Stimulated activated naive B cell treated with anti-CD40 and anti-IgM and Interleukin-4, amounts not matched to agents 10 μg/mL and 1 μg/mL and 100 μg/mL, for 72 hours (primary cell): ENCODE data around the gene KRT83.

Source experiments
- ATAC-seq, 2 donors: fragments of 150-1000 bp; cut with Tn5 transposase; replicated peaks; 2 replicates each; pipeline ENCODE4 v1.10.0; 2021; ENCODE audit warnings: moderate library complexity in 1 of 2
- DNase-seq: peaks from one replicate; pipeline ENCODE4 v3.0.0; 2021
- H3K27ac Mint-ChIP-seq: one replicate; pipeline ENCODE4 v1.8.0; 2022; ENCODE audit warnings: mild to moderate bottlenecking, mixed read lengths
- H3K27me3 Mint-ChIP-seq, 2 donors: one replicate each; pipeline ENCODE4 v1.8.0; 2022; ENCODE audit warnings: mixed read lengths in 2 of 2
- H3K36me3 Mint-ChIP-seq, 2 donors: one replicate each; pipeline ENCODE4 v1.8.0; 2022; ENCODE audit warnings: mixed read lengths in 2 of 2, mild to moderate bottlenecking in 1 of 2
- H3K4me1 Mint-ChIP-seq, 2 donors: one replicate each; pipeline ENCODE4 v1.8.0; 2022; ENCODE audit warnings: mixed read lengths in 2 of 2, mild to moderate bottlenecking in 1 of 2
- H3K4me3 Mint-ChIP-seq, 2 donors: one replicate each; pipeline ENCODE4 v1.8.0; 2022; ENCODE audit warnings: mild to moderate bottlenecking in 2 of 2, mixed read lengths in 2 of 2, moderate library complexity in 1 of 2
- H3K9me3 Mint-ChIP-seq, 2 donors: one replicate each; pipeline ENCODE4 v1.8.0; 2022; ENCODE audit warnings: mixed read lengths in 2 of 2, mild to moderate bottlenecking in 1 of 2

The KRT83 gene

DNA sequence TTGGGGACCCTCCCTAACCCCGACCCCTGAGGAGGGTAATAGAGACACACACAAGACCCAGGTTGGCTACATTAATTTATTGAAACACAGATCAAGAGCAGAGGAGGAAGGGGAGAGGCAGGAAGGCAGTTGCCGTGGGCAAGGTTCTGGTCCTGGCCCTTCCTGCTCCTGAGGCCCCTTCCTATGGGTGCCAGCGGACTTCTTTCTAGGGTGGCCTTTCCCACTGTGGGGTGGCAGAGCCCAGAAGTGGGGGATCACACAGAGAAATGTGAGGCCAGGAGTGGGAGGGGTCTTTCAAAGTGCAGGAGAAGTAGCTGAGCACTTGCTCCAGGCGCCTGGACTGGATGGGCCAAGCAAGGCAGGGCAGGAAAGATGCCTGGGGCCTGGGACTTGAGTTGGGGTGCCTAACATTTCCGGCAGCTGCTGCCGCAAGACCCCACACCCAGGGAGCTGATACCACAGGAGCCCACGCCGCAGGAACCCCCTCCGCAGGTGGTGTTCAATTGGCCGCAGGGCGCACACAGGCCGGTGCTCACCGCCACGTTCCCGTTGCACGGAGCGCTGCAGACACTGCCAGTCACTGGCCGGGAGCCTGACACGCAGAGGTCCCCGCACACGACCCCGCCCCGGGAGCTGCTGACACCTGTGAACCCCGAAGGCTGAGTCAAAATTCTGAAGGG is 35.2 kb downstream of the KRT83 start:
- Mint-ChIP-seq H3K27ac (no peak overlapping the region), H3K27me3 (peaks cover 14 to 19% of the 10 kb centered on the region in 2 donors), H3K36me3 (no peaks in the 10 kb centered on the region), H3K4me3 (no peak overlapping the region), H3K9me3 (no peaks in the 10 kb centered on the region), H3K4me1 (peaks cover 4 to 10% of the 10 kb centered on the region in 2 donors)
- ATAC-seq, result no peak
- no peak for DNase-seq

- ATAC-seq (no peak), DNase-seq (no peak)
- Mint-ChIP-seq H3K9me3 (no peaks in the 10 kb centered on the region), H3K27ac (no peak overlapping the region), H3K4me1 (peaks cover 4 to 10% of the 10 kb centered on the region in 2 donors), H3K27me3 (peaks cover 16 to 21% of the 10 kb centered on the region in 2 donors), H3K36me3 (no peaks in the 10 kb centered on the region), H3K4me3 (no peak overlapping the region)
These were observed 35.9 kb downstream of the KRT83 start for GRCh38 chr12:52285172-52285745.

GRCh38 chr12:52284562-52285171 is 36.5 kb downstream of the KRT83 start:
- Mint-ChIP-seq H3K27ac (no peak overlapping the region), H3K4me3 (no peak overlapping the region), H3K27me3 (peaks cover 22 to 27% of the 10 kb centered on the region in 2 donors), H3K9me3 (no peaks in the 10 kb centered on the region), H3K4me1 (peaks cover 4 to 10% of the 10 kb centered on the region in 2 donors), H3K36me3 (no peaks in the 10 kb centered on the region)
- ATAC-seq (no peak), DNase-seq (no peak)

GRCh38 chr12:52280796-52281560 is 40.2 kb downstream of the KRT83 start:
- no peak for ATAC-seq
- no peak overlapping the region for H3K4me3 Mint-ChIP-seq
- DNase-seq, result no peak
- H3K4me1 Mint-ChIP-seq, result peaks cover 7 to 12% of the 10 kb centered on the region in 2 donors
- no peaks in the 10 kb centered on the region for H3K36me3 Mint-ChIP-seq
- no peak overlapping the region for H3K27ac Mint-ChIP-seq
- H3K27me3 Mint-ChIP-seq, result peaks cover 42 to 47% of the 10 kb centered on the region in 2 donors
- no peaks in the 10 kb centered on the region for H3K9me3 Mint-ChIP-seq

DNA sequence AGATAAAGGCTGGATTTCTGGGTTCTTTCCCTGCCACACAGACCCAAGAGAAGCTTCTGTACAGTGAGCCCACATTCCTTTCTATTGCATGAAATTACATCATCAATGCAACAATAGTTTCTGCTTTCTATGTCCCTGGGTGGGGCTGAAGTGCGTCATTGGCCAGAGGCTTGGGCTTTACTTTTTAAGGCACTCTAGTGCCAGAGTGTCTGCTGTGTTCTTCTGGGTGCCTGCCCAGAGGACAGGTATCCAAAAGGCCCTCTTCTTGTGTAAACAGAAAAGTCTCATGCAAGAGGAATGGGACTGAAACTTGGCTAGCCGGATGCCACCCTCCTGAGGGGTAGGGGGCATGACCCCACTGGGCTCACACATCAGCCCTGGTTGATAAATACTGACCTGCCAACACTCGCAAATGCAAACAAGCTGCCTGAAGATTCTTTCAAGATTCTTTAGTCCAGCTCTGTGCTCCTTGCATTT is 40.8 kb downstream of the KRT83 start:
- Mint-ChIP-seq H3K4me3 (no peak overlapping the region), H3K27me3 (peaks cover 46 to 47% of the 10 kb centered on the region in 2 donors), H3K36me3 (no peaks in the 10 kb centered on the region), H3K4me1 (peaks cover 7 to 12% of the 10 kb centered on the region in 2 donors), H3K9me3 (no peaks in the 10 kb centered on the region), H3K27ac (no peak overlapping the region)
- DNase-seq, result no peak
- ATAC-seq, result no peak

GRCh38 chr12:52279422-52280318 is 41.5 kb downstream of the KRT83 start:
- peaks cover 50 to 51% of the 10 kb centered on the region in 2 donors for H3K27me3 Mint-ChIP-seq
- peaks cover 7 to 12% of the 10 kb centered on the region in 2 donors for H3K4me1 Mint-ChIP-seq
- H3K9me3 Mint-ChIP-seq, result no peaks in the 10 kb centered on the region
- DNase-seq (no peak), ATAC-seq (no peak)
- H3K36me3 Mint-ChIP-seq, result no peaks in the 10 kb centered on the region
- no peak overlapping the region for H3K27ac Mint-ChIP-seq
- no peak overlapping the region for H3K4me3 Mint-ChIP-seq

DNA sequence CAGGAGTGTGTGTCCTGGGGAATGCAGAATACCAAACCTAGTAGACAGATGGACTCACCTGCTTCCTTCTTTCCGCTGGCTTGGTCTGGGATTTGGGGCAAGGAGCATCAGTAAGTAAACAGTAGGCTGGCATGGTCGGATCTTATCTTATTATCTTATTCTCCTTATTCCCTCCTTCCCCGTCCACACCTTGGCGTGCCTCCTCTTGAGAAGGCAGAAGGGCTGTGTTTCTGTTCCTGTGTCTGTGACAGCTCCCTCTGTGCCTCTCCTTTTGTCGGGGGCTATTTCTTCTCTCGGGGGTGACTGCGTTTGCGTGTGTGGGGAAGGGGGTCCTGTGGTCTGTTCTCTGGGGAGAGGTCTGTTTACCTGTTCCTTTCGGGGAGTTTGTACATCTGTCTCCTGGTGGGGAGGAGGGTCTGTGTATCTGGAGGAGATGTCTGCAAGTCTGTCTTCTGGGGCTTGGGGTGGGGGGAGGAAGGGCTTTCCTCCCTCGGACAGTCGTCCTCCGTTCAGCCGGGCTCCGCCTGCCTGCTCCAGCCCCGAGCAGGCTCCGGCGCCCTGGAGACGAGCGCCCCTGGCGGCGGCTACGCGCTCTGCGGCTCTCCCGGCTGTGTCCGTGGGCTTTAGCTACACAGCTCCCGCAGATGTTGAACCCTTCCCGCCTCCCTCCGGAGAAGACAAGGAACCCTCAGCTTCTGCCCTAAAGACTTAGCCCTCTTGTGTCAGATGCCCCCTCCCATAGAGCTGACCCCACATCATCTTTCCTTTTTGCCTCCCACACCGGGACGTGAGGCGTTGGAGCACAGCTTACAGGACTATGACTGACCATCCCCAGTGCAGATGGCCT is 42.4 kb downstream of the KRT83 start:
- no peaks in the 10 kb centered on the region for H3K36me3 Mint-ChIP-seq
- ATAC-seq, result peak; percentile 93 to 98
- H3K9me3 Mint-ChIP-seq, result no peaks in the 10 kb centered on the region
- peaks cover 7 to 12% of the 10 kb centered on the region in 2 donors for H3K4me1 Mint-ChIP-seq
- H3K27ac Mint-ChIP-seq, result no peak overlapping the region
- H3K4me3 Mint-ChIP-seq, result peak overlapping the region in 1 of 2 donors; percentile 12
- peak; percentile 58 for DNase-seq
- peaks cover 55 to 58% of the 10 kb centered on the region in 2 donors for H3K27me3 Mint-ChIP-seq

GRCh38 chr12:52277486-52278245 is 43.5 kb downstream of the KRT83 start:
- no peak overlapping the region for H3K27ac Mint-ChIP-seq
- no peaks in the 10 kb centered on the region for H3K36me3 Mint-ChIP-seq
- peaks cover 7 to 12% of the 10 kb centered on the region in 2 donors for H3K4me1 Mint-ChIP-seq
- H3K27me3 Mint-ChIP-seq, result peaks cover 50 to 55% of the 10 kb centered on the region in 2 donors
- ATAC-seq (no peak), DNase-seq (no peak)
- H3K9me3 Mint-ChIP-seq, result no peaks in the 10 kb centered on the region
- no peak overlapping the region for H3K4me3 Mint-ChIP-seq

- DNase-seq, result no peak
- Mint-ChIP-seq H3K9me3 (no peaks in the 10 kb centered on the region), H3K27me3 (peaks cover 53 to 57% of the 10 kb centered on the region in 2 donors), H3K27ac (no peak overlapping the region), H3K36me3 (no peaks in the 10 kb centered on the region), H3K4me3 (no peak overlapping the region), H3K4me1 (peaks cover 7 to 12% of the 10 kb centered on the region in 2 donors)
- ATAC-seq, result no peak
These were observed 45.5 kb downstream of the KRT83 start for GRCh38 chr12:52275686-52276085.

DNA sequence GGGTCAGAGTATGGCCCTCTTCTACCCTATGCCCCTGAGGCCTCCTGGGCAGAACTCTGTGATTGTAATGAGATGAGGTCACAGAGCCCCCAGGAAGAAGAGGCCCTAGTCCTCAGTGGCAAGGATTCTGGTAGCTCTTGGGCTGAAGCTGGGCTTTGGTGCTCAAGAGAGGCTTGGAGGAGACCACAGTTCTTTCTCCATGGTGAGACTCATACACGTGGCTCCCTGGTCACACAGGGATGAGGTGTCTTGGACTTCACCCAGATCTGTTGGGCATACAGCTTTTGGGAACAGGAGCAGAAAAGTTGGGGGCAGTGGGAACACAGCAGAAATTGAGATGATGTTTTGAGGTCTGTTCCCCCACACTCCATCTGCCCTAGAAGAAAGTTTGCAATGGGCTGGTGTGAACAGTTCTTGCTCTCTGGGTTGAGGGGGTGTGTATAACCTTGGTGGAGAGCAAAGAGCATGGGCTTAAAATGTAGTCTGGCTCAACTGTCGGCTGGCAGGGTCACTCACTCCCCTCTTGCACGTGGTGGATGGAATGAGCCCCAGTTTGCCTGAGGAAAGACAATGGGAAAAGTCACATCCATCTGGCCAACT is 46.6 kb downstream of the KRT83 start, which contains the start of gene KRT86:
TSS of gene KRT86 (plus strand) at position 125 of the 600 bp plus-strand sequence. CDS start 27,272 bp downstream, outside the sequence.
- Mint-ChIP-seq H3K36me3 (no peaks in the 10 kb centered on the region), H3K4me3 (no peak within 1 kb of the TSS), H3K4me1 (peaks cover 7 to 12% of the 10 kb centered on the region in 2 donors), H3K9me3 (no peaks in the 10 kb centered on the region), H3K27me3 (peaks cover 49 to 56% of the 10 kb centered on the region in 2 donors), H3K27ac (no peak within 1 kb of the TSS)
- ATAC-seq (no peak), DNase-seq (no peak)

GRCh38 chr12:52271158-52271557 is 50.0 kb downstream of the KRT83 start:
- DNase-seq, result no peak
- no peaks in the 10 kb centered on the region for H3K36me3 Mint-ChIP-seq
- no peaks in the 10 kb centered on the region for H3K4me1 Mint-ChIP-seq
- H3K27me3 Mint-ChIP-seq, result peaks cover 29 to 37% of the 10 kb centered on the region in 2 donors
- H3K9me3 Mint-ChIP-seq, result no peaks in the 10 kb centered on the region
- no peak for ATAC-seq
- H3K27ac Mint-ChIP-seq, result no peak overlapping the region
- H3K4me3 Mint-ChIP-seq, result no peak overlapping the region

DNA sequence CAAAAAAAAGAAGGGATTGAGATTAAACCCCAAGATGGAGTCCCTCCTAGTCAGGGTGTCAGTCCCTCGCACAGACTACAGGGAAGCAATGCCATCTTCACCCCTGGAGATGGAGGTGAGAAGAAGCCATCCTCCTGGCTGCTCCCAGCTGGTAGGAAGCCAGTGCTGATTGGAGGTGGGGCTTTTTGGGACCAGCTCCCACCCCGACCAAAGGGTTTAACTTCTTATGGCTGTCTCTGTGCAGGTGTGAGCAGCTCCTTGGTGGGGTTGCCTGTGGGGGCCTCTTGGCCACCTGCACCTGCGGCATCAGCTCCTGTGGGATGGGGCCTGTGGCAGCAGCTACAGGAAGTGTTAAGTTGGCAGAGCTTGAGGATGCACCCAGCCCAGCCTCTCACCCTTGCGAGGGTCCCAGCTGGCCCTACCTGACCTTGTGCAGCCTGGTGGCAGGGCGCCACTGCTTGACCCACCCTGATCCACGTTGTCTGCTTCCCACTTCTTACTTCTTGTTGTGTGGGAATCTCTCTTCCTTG is 50.6 kb downstream of the KRT83 start:
- Mint-ChIP-seq H3K27me3 (peaks cover 28 to 34% of the 10 kb centered on the region in 2 donors), H3K27ac (no peak overlapping the region), H3K4me1 (no peaks in the 10 kb centered on the region), H3K9me3 (no peaks in the 10 kb centered on the region), H3K36me3 (no peaks in the 10 kb centered on the region), H3K4me3 (no peak overlapping the region)
- DNase-seq (no peak), ATAC-seq (no peak)
